Endothelial cell of umbilical vein (primary cell): ENCODE data around the gene CDK5RAP2. TPM values are rescaled to one million over a fixed set of nuclear protein-coding genes. Genes with fewer than 3 reads are reported as not detected.
A peak's percentile ranks its signal among the peaks of the same experiment; 100 is the strongest.

Source experiments
- BruUV-seq: library from RNA; stranded (reverse); fragments of 400-500 nt; replicated peaks from 2 replicates; lab custom pipeline; 2021; lab: Mats Ljungman, UMichigan
- CTCF ChIA-PET: fragments of 300-600, 350-600 bp; sonication (Branson Sonifier 250); formaldehyde crosslinking; loops from one replicate; lab custom pipeline; 2021; ENCODE audit warnings: antibody characterized with exemption, inconsistent platforms; lab: Charles Lee
- POLR2A ChIA-PET: fragments of 300-600, 350-600 bp; sonication (Branson Sonifier 250); formaldehyde crosslinking; loops from one replicate; lab custom pipeline; 2021; ENCODE audit warnings: antibody characterized with exemption, inconsistent platforms; lab: Charles Lee
- DNase-seq: peaks from one replicate; pipeline ENCODE4 v3.0.0-alpha.2; 2011; ENCODE audit warnings: low read depth, low spot score
- FAIRE-seq: peaks from 2 replicates; lab custom pipeline; 2011; peaks lifted over from hg19 to GRCh38; lab: Jason Lieb, UNC
- H2AFZ ChIP-seq: 2 replicates; pipeline ENCODE4 v1.6.0; 2012; ENCODE audit warnings: low read depth, low read length, control low read depth, inconsistent platforms
- H3K27ac ChIP-seq: 2 replicates; pipeline ENCODE4 v1.5.1; 2011; ENCODE audit warnings: low read depth, mild to moderate bottlenecking, control low read depth, low read length, moderate library complexity; ENCODE audit not compliant: insufficient read depth
- H3K27me3 ChIP-seq, 2 experiments: 2 replicates each; pipeline versions ENCODE4 v1.6.0 to v1.6.1; 2011; ENCODE audit warnings: low read length in 2 of 2, mixed read lengths in 1 of 2; ENCODE audit not compliant: control insufficient read depth in 2 of 2, insufficient read depth in 2 of 2
- H3K36me3 ChIP-seq, 2 experiments: 2 replicates in 1 of 2; 3 replicates in 1 of 2; pipeline ENCODE4 v1.5.1; 2011; ENCODE audit warnings: low read length in 2 of 2, mild to moderate bottlenecking in 1 of 2, moderate library complexity in 1 of 2; ENCODE audit not compliant: control insufficient read depth in 2 of 2, insufficient read depth in 2 of 2; ENCODE audit errors: extremely low read depth in 1 of 2
- H3K4me1 ChIP-seq: 3 replicates; pipeline ENCODE4 v1.5.1; 2011; ENCODE audit warnings: mild to moderate bottlenecking, low read length; ENCODE audit not compliant: control insufficient read depth, insufficient read depth; ENCODE audit errors: extremely low read depth
- H3K4me2 ChIP-seq: 2 replicates; pipeline ENCODE4 v1.6.1; 2011; ENCODE audit warnings: low read length, control low read depth, mixed read lengths; ENCODE audit not compliant: insufficient read depth
- H3K4me3 ChIP-seq, 3 experiments: fragments of 200-600 bp in 1 of 3; sonication (generic), shearing (Covaris generic) in 1 of 3; replicated peaks in 1 of 3; 2 replicates each; pipeline ENCODE4 v1.5.1; 2011 to 2016; ENCODE audit warnings: control low read depth in 3 of 3, low read length in 3 of 3, mild to moderate bottlenecking in 2 of 3, inconsistent platforms in 1 of 3, low read depth in 1 of 3, moderate library complexity in 1 of 3; ENCODE audit not compliant: insufficient read depth in 1 of 3
- H3K79me2 ChIP-seq: 2 replicates; pipeline ENCODE4 v1.6.0; 2012; ENCODE audit warnings: low read length, inconsistent platforms; ENCODE audit not compliant: control insufficient read depth, insufficient read depth
- H3K9ac ChIP-seq: replicated peaks from 2 replicates; pipeline ENCODE3; 2011; ENCODE audit warnings: low read length, control low read depth; ENCODE audit not compliant: insufficient read depth; ENCODE audit errors: extremely low read depth
- H3K9me1 ChIP-seq: replicated peaks from 3 replicates; pipeline ENCODE4 v1.6.0; 2011; ENCODE audit warnings: mild to moderate bottlenecking, low read length; ENCODE audit not compliant: control insufficient read depth, insufficient read depth; ENCODE audit errors: extremely low read depth
- H3K9me3 ChIP-seq: replicated peaks from 2 replicates; pipeline ENCODE4 v1.5.1; 2012; ENCODE audit warnings: low read length, inconsistent platforms; ENCODE audit not compliant: control insufficient read depth, insufficient read depth
- H4K20me1 ChIP-seq: replicated peaks from 2 replicates; pipeline ENCODE3; 2011; ENCODE audit warnings: mild to moderate bottlenecking, low read length; ENCODE audit not compliant: control insufficient read depth, insufficient read depth; ENCODE audit errors: extremely low read depth
- EZH2 ChIP-seq: IDR thresholded peaks from 2 replicates; pipeline ENCODE4 v1.6.1; 2012; ENCODE audit warnings: borderline replicate concordance, low read depth, mild to moderate bottlenecking, moderate library complexity, low read length, inconsistent platforms; ENCODE audit not compliant: severe bottlenecking
- FOS ChIP-seq: IDR thresholded peaks from 2 replicates; pipeline ENCODE4 v1.6.1; 2011; ENCODE audit warnings: mild to moderate bottlenecking, low read length, moderate library complexity, borderline replicate concordance; ENCODE audit not compliant: insufficient read depth
- GATA2 ChIP-seq: IDR thresholded peaks from 2 replicates; pipeline ENCODE4 v1.7.0; 2011; ENCODE audit warnings: low read depth, mild to moderate bottlenecking, moderate library complexity, mixed read lengths, low read length; ENCODE audit not compliant: insufficient read length, insufficient read depth
- JUN ChIP-seq: IDR thresholded peaks from 2 replicates; pipeline ENCODE4 v1.6.1; 2011; ENCODE audit warnings: borderline replicate concordance, low read depth; ENCODE audit not compliant: insufficient read length, insufficient read depth
- MYC ChIP-seq: IDR thresholded peaks from one replicate; pipeline ENCODE4 v1.6.1; 2011; ENCODE audit warnings: mild to moderate bottlenecking, low read depth, low read length
- POLR2A ChIP-seq: IDR thresholded peaks from 2 replicates; pipeline ENCODE4 v1.6.1; 2012; ENCODE audit warnings: low read depth, mild to moderate bottlenecking, control low read depth, low read length
- POLR2AphosphoS5 ChIP-seq: IDR thresholded peaks from 2 replicates; pipeline ENCODE4 v1.6.1; 2012; ENCODE audit warnings: low read depth, mild to moderate bottlenecking, control low read depth, low read length, moderate library complexity; ENCODE audit not compliant: insufficient read depth
- dilution Hi-C: fragments of 300-500 bp; cut with MboI; formaldehyde crosslinking; loops from one replicate; pipeline ENCODE4 v1.15.0; 2019; ENCODE audit warnings: low sequenced_read_pairs; ENCODE audit not compliant: extremely low pct_ligation_motif_present
- intact Hi-C: fragments of 100-400 bp; cut with micrococcal nuclease; formaldehyde crosslinking; loops from one replicate; pipeline ENCODE4 v1.10.0; 2022
- polyA plus RNA-seq, 4 experiments: library from polyadenylated mRNA; depleted of rRNA in 3 of 4; stranded (reverse) in 3 of 4; unstranded in 1 of 4; fragments of >200 nt; gene quantifications; 2 replicates each; pipeline versions ENCODE4 v1.2.1 to v1.2.3, GENCODE V29; 2011 to 2012; ENCODE audit warnings: missing spikeins in 1 of 4
- total RNA-seq: library from RNA; stranded (reverse); gene quantifications from 2 replicates; pipeline ENCODE4 v1.2.3, GENCODE V29; 2021
- TF ChIP-seq, protein P1 (sequence below): IDR thresholded peaks from 2 replicates; pipeline ENCODE4 v1.6.1; 2011; ENCODE audit not compliant: insufficient read depth, insufficient read length
- TF ChIP-seq, protein P2 (sequence below), 2 donors: IDR thresholded peaks; 1 replicate in 1 of 2; 2 replicates in 1 of 2; pipeline ENCODE4 v1.5.1; 2011; ENCODE audit warnings: low read length in 2 of 2, mild to moderate bottlenecking in 2 of 2, moderate library complexity in 2 of 2, control low read depth in 1 of 2, inconsistent platforms in 1 of 2, low read depth in 1 of 2; ENCODE audit not compliant: insufficient read depth in 1 of 2; ENCODE audit errors: extremely low read depth in 1 of 2

CDK5RAP2 gene
- total and polyA plus RNA-seq, 2 donors (not counting 3 experiments of a cell fraction or from before 2014, with no cell fraction given) = 17.5 to 56.7 TPM

DNA sequence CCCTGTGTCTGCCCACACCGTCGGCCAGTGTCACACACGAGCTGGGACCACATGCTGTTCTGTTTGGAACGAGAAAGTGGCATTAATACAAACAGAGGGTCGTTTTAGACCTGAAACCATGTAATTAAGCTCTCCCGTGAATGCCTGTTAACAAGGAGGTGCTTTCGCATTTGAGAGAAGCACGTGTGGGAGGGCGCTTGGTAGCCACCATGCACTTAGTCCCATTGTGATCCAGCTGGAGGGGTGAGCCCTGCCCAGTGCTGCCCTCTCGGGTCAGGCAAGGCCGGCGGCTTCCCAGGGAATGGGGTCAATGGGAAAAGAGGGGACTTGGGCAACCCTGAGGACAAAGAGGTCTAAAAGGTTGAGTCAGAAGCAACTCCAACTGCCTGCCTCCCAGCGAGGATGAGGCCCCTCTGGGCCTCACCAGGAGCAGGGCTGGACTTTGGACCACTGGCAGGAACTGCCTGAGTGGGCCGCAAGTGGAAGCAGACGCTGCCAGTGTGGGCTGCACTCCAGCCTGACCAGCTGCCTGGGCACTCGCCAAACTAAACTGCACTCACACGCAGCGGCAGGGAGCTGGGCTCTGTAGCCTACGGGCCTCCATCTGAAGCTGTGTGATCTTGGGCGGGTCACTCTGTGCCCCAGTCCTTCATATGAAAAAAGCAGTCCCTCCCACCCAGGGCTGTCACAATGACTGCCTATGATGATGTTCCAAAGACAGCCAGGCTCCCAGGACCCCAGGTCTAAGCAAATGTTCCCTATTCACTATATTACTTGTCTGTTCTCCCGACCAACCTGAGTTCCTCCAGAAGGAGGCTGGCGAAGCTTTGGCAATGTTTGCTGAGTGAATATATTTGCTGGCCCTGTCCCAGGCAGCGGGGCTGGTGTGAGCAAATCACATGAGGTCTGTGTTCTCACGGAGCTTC is 195.7 kb downstream of the CDK5RAP2 start:
- no peak for TF ChIP-seq GATA2
- TF ChIP-seq EZH2 = no peak
- TF ChIP-seq, protein P1, sequence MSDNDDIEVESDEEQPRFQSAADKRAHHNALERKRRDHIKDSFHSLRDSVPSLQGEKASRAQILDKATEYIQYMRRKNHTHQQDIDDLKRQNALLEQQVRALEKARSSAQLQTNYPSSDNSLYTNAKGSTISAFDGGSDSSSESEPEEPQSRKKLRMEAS = no peak
- no peak for TF ChIP-seq JUN
- TF ChIP-seq, protein P2, sequence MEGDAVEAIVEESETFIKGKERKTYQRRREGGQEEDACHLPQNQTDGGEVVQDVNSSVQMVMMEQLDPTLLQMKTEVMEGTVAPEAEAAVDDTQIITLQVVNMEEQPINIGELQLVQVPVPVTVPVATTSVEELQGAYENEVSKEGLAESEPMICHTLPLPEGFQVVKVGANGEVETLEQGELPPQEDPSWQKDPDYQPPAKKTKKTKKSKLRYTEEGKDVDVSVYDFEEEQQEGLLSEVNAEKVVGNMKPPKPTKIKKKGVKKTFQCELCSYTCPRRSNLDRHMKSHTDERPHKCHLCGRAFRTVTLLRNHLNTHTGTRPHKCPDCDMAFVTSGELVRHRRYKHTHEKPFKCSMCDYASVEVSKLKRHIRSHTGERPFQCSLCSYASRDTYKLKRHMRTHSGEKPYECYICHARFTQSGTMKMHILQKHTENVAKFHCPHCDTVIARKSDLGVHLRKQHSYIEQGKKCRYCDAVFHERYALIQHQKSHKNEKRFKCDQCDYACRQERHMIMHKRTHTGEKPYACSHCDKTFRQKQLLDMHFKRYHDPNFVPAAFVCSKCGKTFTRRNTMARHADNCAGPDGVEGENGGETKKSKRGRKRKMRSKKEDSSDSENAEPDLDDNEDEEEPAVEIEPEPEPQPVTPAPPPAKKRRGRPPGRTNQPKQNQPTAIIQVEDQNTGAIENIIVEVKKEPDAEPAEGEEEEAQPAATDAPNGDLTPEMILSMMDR (IDR thresholded peaks at IDR 0.05; ENCODE audit: extremely low read depth in 1 of 2, insufficient read depth in 1 of 2, low read depth in 1 of 2, low read length in 2 of 2) = no peak
- TF ChIP-seq POLR2AphosphoS5 = no peak
- no peak for TF ChIP-seq MYC
- no peak for TF ChIP-seq FOS
- no peak for TF ChIP-seq POLR2A
- Histone ChIP-seq H3K36me3 (no peaks in the 10 kb centered on the region), H3K9me3 (no peaks in the 10 kb centered on the region), H3K4me3 (no peak overlapping the region), H3K27me3 (no peaks in the 10 kb centered on the region), H3K4me1 (no peaks in the 10 kb centered on the region), H2AFZ (no peak overlapping the region), H3K9me1 (no peaks in the 10 kb centered on the region), H3K79me2 (no peaks in the 10 kb centered on the region), H3K9ac (no peak overlapping the region), H3K4me2 (no peak overlapping the region), H3K27ac (no peak overlapping the region), H4K20me1 (no peaks in the 10 kb centered on the region)
- FAIRE-seq (no peak), DNase-seq (peak; percentile 71)
- ChIA-PET POLR2A (no interaction called here), CTCF (interaction anchor here (1.0 to 1.9 kb wide), 3 partner anchors 18 to 93 kb away, joined by 3 to 7 read pairs (median 3); no protein-coding TSS in a partner anchor)
- no TSS peak for BruUV-seq
- dilution Hi-C loops (no loop called here), intact Hi-C loops (no loop called here)
